GM18873 (cell line): Measurements from ENCODE around the gene EPS8.

Source experiments
- ATAC-seq: cut with Tn5 transposase; IDR thresholded peaks from one replicate; pipeline ENCODE4 v1.9.1; 2021; ENCODE audit warnings: mild to moderate bottlenecking, moderate library complexity, moderate number of reproducible peaks; ENCODE audit not compliant: unreplicated experiment, low FRiP score

EPS8 gene

GRCh38 chr12:15701206-15701605 lies 88.0 kb downstream of the EPS8 start:
- peak; percentile 45 for ATAC-seq

GRCh38 chr12:15700595-15700994 lies 88.6 kb downstream of the EPS8 start:
- ATAC-seq: peak; percentile 44

- no peak for ATAC-seq
Measured at GRCh38 chr12:15699886-15700285, 89.3 kb downstream of the EPS8 start.

- no peak for ATAC-seq
Measured at GRCh38 chr12:15698377-15698871, 90.8 kb downstream of the EPS8 start.

GRCh38 chr12:15697201-15697600 lies 92.0 kb downstream of the EPS8 start:
- ATAC-seq: no peak

- no peak for ATAC-seq
Measured at GRCh38 chr12:15693228-15693911, 95.8 kb downstream of the EPS8 start.

GRCh38 chr12:15691388-15691787 lies 97.8 kb downstream of the EPS8 start:
- no peak for ATAC-seq

- ATAC-seq: no peak
Measured at GRCh38 chr12:15690320-15690719, 98.9 kb downstream of the EPS8 start.

GRCh38 chr12:15689751-15690191 lies 99.4 kb downstream of the EPS8 start:
- no peak for ATAC-seq

GRCh38 chr12:15688838-15689625 lies 100.2 kb downstream of the EPS8 start:
- no peak for ATAC-seq

- ATAC-seq: no peak
Measured at GRCh38 chr12:15688202-15688736, 100.9 kb downstream of the EPS8 start.

GRCh38 chr12:15687583-15687982 lies 101.6 kb downstream of the EPS8 start:
- no peak for ATAC-seq

- no peak for ATAC-seq
Measured at GRCh38 chr12:15684896-15685658, 104.1 kb downstream of the EPS8 start.

GRCh38 chr12:15682826-15683225 lies 106.4 kb downstream of the EPS8 start:
- no peak for ATAC-seq

GRCh38 chr12:15679151-15679550 lies 110.0 kb downstream of the EPS8 start:
- no peak for ATAC-seq

- no peak for ATAC-seq
Measured at GRCh38 chr12:15677726-15678201, 111.4 kb downstream of the EPS8 start.

- no peak for ATAC-seq
Measured at GRCh38 chr12:15677228-15677627, 112.0 kb downstream of the EPS8 start.

- ATAC-seq: no peak
Measured at GRCh38 chr12:15672671-15673270, 116.4 kb downstream of the EPS8 start.

GRCh38 chr12:15670756-15671155 lies 118.4 kb downstream of the EPS8 start:
- no peak for ATAC-seq

- no peak for ATAC-seq
Measured at GRCh38 chr12:15669256-15669948, 119.8 kb downstream of the EPS8 start.
